Neuronal stem cell (in vitro differentiated cells): ENCODE data around the gene ABR.

Experiments used
- DNase-seq: peaks from one replicate; pipeline ENCODE4 v3.0.0-alpha.2; 2013; ENCODE audit warnings: low spot score
- H2AFZ ChIP-seq: one replicate; pipeline ENCODE4 v1.6.1; 2013; ENCODE audit warnings: mild to moderate bottlenecking, low read length, inconsistent platforms
- H2AK5ac ChIP-seq: 2 replicates; pipeline ENCODE4 v1.6.1; 2013; ENCODE audit warnings: low read depth, mild to moderate bottlenecking, inconsistent platforms, low read length, moderate library complexity, mixed read lengths
- H2BK120ac ChIP-seq: 2 replicates; pipeline ENCODE4 v1.6.1; 2013; ENCODE audit warnings: low read depth, mild to moderate bottlenecking, inconsistent platforms, low read length, moderate library complexity, mixed read lengths
- H2BK12ac ChIP-seq: one replicate; pipeline ENCODE4 v1.6.1; 2013; ENCODE audit warnings: low read length, inconsistent platforms
- H2BK15ac ChIP-seq: 2 replicates; pipeline ENCODE4 v1.6.1; 2013; ENCODE audit warnings: mild to moderate bottlenecking, low read length, inconsistent platforms, mixed read lengths
- H2BK5ac ChIP-seq: one replicate; pipeline ENCODE4 v1.6.1; 2013; ENCODE audit warnings: inconsistent platforms, mild to moderate bottlenecking, low read length, moderate library complexity
- H3K14ac ChIP-seq: one replicate; pipeline ENCODE4 v1.6.1; 2013; ENCODE audit warnings: low read length, inconsistent platforms
- H3K18ac ChIP-seq: 2 replicates; pipeline ENCODE4 v1.6.1; 2013; ENCODE audit warnings: low read length, inconsistent platforms
- H3K23ac ChIP-seq: 2 replicates; pipeline ENCODE4 v1.6.1; 2013; ENCODE audit warnings: low read depth, mild to moderate bottlenecking, mixed read lengths, low read length, inconsistent platforms; ENCODE audit not compliant: poor library complexity
- H3K27ac ChIP-seq: replicated peaks from 3 replicates; pipeline ENCODE4 v1.5.1; 2013; ENCODE audit warnings: low read length, inconsistent platforms
- H3K27me3 ChIP-seq, 3 experiments: 2 replicates each; pipeline ENCODE4 v1.6.1; 2013; ENCODE audit warnings: low read length in 3 of 3, mild to moderate bottlenecking in 2 of 3, inconsistent platforms in 1 of 3, low read depth in 1 of 3, mixed read lengths in 1 of 3, moderate library complexity in 1 of 3; ENCODE audit not compliant: control insufficient read depth in 3 of 3, insufficient read depth in 3 of 3
- H3K36me3 ChIP-seq, 2 donors: replicated peaks in 1 of 2; 2 replicates each; pipeline ENCODE4 v1.6.1; 2013; ENCODE audit warnings: low read length in 2 of 2; ENCODE audit not compliant: control insufficient read depth in 2 of 2, insufficient read depth in 2 of 2
- H3K4ac ChIP-seq: 2 replicates; pipeline ENCODE4 v1.6.1; 2013; ENCODE audit warnings: inconsistent platforms, mild to moderate bottlenecking, low read length, moderate library complexity
- H3K4me1 ChIP-seq, 2 donors: 1 replicate in 1 of 2; 2 replicates in 1 of 2; pipeline ENCODE4 v1.6.1; 2013; ENCODE audit warnings: low read length in 2 of 2, low read depth in 1 of 2; ENCODE audit not compliant: control insufficient read depth in 2 of 2, insufficient read depth in 1 of 2
- H3K4me2 ChIP-seq: one replicate; pipeline ENCODE4 v1.6.1; 2013; ENCODE audit warnings: mild to moderate bottlenecking, low read length, inconsistent platforms; ENCODE audit not compliant: insufficient read depth, poor library complexity, severe bottlenecking
- H3K4me3 ChIP-seq, 2 donors: 2 replicates each; pipeline ENCODE4 v1.5.1; 2013; ENCODE audit warnings: low read length in 2 of 2, mild to moderate bottlenecking in 2 of 2, inconsistent platforms in 1 of 2, moderate library complexity in 1 of 2
- H3K79me1 ChIP-seq: one replicate; pipeline ENCODE4 v1.6.1; 2013; ENCODE audit warnings: low read depth, mild to moderate bottlenecking, inconsistent platforms, low read length, moderate library complexity
- H3K9ac ChIP-seq: one replicate; pipeline ENCODE4 v1.6.1; 2013; ENCODE audit warnings: mild to moderate bottlenecking, low read depth, low read length, inconsistent platforms; ENCODE audit not compliant: poor library complexity
- H3K9me3 ChIP-seq, 2 donors: replicated peaks in 1 of 2; 2 replicates each; pipeline versions ENCODE3 to v1.6.1; 2013; ENCODE audit warnings: low read length in 2 of 2, mild to moderate bottlenecking in 2 of 2, inconsistent platforms in 1 of 2, low read depth in 1 of 2, mixed read lengths in 1 of 2, moderate library complexity in 1 of 2; ENCODE audit not compliant: control insufficient read depth in 2 of 2, insufficient read depth in 1 of 2
- H4K8ac ChIP-seq: one replicate; pipeline ENCODE4 v1.6.1; 2013; ENCODE audit warnings: low read depth, mild to moderate bottlenecking, inconsistent platforms, low read length, moderate library complexity
- H4K91ac ChIP-seq: one replicate; pipeline ENCODE4 v1.6.1; 2013; ENCODE audit warnings: low read length, low read depth, mild to moderate bottlenecking, inconsistent platforms; ENCODE audit not compliant: poor library complexity
- WGBS, 2 donors: extraction: QIAGEN DNeasy Blood & Tissue Kit; methylation state at CpG; one replicate each; pipeline ENCODE4 v1.1.7; 2013; ENCODE audit warnings: missing lambda C conversion rate in 2 of 2, mixed read lengths in 1 of 2; ENCODE audit not compliant: insufficient read length in 2 of 2, insufficient replicate concordance in 1 of 2; ENCODE audit errors: extremely low coverage in 2 of 2; 5-methylcytosine and 5-hydroxymethylcytosine counted together

The ABR gene

GRCh38 chr17:1169221-1169928 is 10.4 kb downstream of the ABR start:
- Histone ChIP-seq H3K79me1 (peaks cover 7% of the 10 kb centered on the region), H4K8ac (no peak overlapping the region), H4K91ac (no peak overlapping the region), H3K4me1 (peaks cover 0 to 9% of the 10 kb centered on the region in 2 donors), H2BK12ac (no peak overlapping the region), H3K9ac (peak overlapping the region; percentile 1), H3K14ac (no peak overlapping the region), H3K27me3 (no peaks in the 10 kb centered on the region), H2BK5ac (peak overlapping the region; percentile 18), H3K27ac (no peak overlapping the region), H3K18ac (peak overlapping the region; percentile 8), H3K36me3 (peaks cover 2 to 7% of the 10 kb centered on the region in 2 donors), H2BK15ac (no peak overlapping the region), H3K9me3 (peaks cover 0 to 1% of the 10 kb centered on the region in 2 donors), H3K23ac (no peak overlapping the region), H3K4me3 (no peak overlapping the region), H2AK5ac (no peak overlapping the region), H2BK120ac (no peak overlapping the region), H3K4me2 (no peak overlapping the region), H3K4ac (no peak overlapping the region), H2AFZ (no peak overlapping the region)
- DNase-seq: no peak
- no CpG with 5 or more reads among the region's 22 CpGs for WGBS, 2 donors

- H3K23ac ChIP-seq: peak overlapping the region; percentile 18
- no peak overlapping the region for H3K9ac ChIP-seq
- H3K4me1 ChIP-seq: peaks cover 0 to 9% of the 10 kb centered on the region in 2 donors
- H3K36me3 ChIP-seq: peaks cover 0 to 7% of the 10 kb centered on the region in 2 donors
- no peak overlapping the region for H3K14ac ChIP-seq
- H3K4me2 ChIP-seq: no peak overlapping the region
- peaks cover 0 to 1% of the 10 kb centered on the region in 2 donors for H3K9me3 ChIP-seq
- H3K4ac ChIP-seq: no peak overlapping the region
- peak overlapping the region; percentile 18 for H2BK5ac ChIP-seq
- no peak overlapping the region for H4K91ac ChIP-seq
- no peak overlapping the region for H3K27ac ChIP-seq
- H3K27me3 ChIP-seq: no peaks in the 10 kb centered on the region
- H4K8ac ChIP-seq: no peak overlapping the region
- no peak overlapping the region for H2BK120ac ChIP-seq
- H2BK12ac ChIP-seq: no peak overlapping the region
- DNase-seq: no peak
- no CpG with 5 or more reads among the region's 17 CpGs for WGBS, 2 donors
- H2BK15ac ChIP-seq: no peak overlapping the region
- H2AFZ ChIP-seq: no peak overlapping the region
- H2AK5ac ChIP-seq: peak overlapping the region; percentile 15
- H3K4me3 ChIP-seq: no peak overlapping the region
- H3K79me1 ChIP-seq: peaks cover 7% of the 10 kb centered on the region
- no peak overlapping the region for H3K18ac ChIP-seq
Measured at GRCh38 chr17:1168533-1169220, 11.1 kb downstream of the ABR start.

- Histone ChIP-seq H3K14ac (peak overlapping the region; percentile 71), H3K9ac (no peak overlapping the region), H3K79me1 (peaks cover 4% of the 10 kb centered on the region), H2AK5ac (peak overlapping the region; percentile 84), H3K18ac (peak overlapping the region; percentile 71), H2BK5ac (no peak overlapping the region), H3K36me3 (peaks cover 0 to 7% of the 10 kb centered on the region in 2 donors), H3K23ac (peak overlapping the region; percentile 31), H2AFZ (no peak overlapping the region), H3K27ac (no peak overlapping the region), H3K27me3 (no peaks in the 10 kb centered on the region), H4K91ac (no peak overlapping the region), H4K8ac (no peak overlapping the region), H2BK12ac (no peak overlapping the region), H3K4ac (no peak overlapping the region), H3K4me1 (peaks cover 0 to 9% of the 10 kb centered on the region in 2 donors), H3K4me2 (no peak overlapping the region), H2BK120ac (peak overlapping the region; percentile 61), H3K4me3 (no peak overlapping the region), H3K9me3 (peaks cover 0 to 1% of the 10 kb centered on the region in 2 donors), H2BK15ac (no peak overlapping the region)
- no CpG with 5 or more reads among the region's 11 CpGs for WGBS, 2 donors
- DNase-seq: no peak
Measured at GRCh38 chr17:1166276-1166675, 13.5 kb downstream of the ABR start.

GRCh38 chr17:1165836-1166235 is 13.9 kb downstream of the ABR start:
- Histone ChIP-seq H2BK15ac (no peak overlapping the region), H4K91ac (no peak overlapping the region), H3K27ac (no peak overlapping the region), H3K36me3 (peaks cover 0 to 7% of the 10 kb centered on the region in 2 donors), H3K18ac (peak overlapping the region; percentile 71), H3K23ac (peak overlapping the region; percentile 31), H2BK5ac (no peak overlapping the region), H3K14ac (peak overlapping the region; percentile 71), H2AK5ac (peak overlapping the region; percentile 84), H2BK12ac (no peak overlapping the region), H4K8ac (peak overlapping the region; percentile 17), H3K9me3 (peaks cover 0 to 1% of the 10 kb centered on the region in 2 donors), H3K4me3 (no peak overlapping the region), H3K4ac (no peak overlapping the region), H3K9ac (no peak overlapping the region), H2AFZ (no peak overlapping the region), H3K27me3 (no peaks in the 10 kb centered on the region), H3K79me1 (peaks cover 5% of the 10 kb centered on the region), H3K4me2 (no peak overlapping the region), H2BK120ac (peak overlapping the region; percentile 61), H3K4me1 (peaks cover 0 to 10% of the 10 kb centered on the region in 2 donors)
- WGBS, 2 donors: no CpG with 5 or more reads among the region's 19 CpGs
- DNase-seq: no peak
